ENCODE measurements around the gene SDK2. TPM values are rescaled to one million over a fixed set of nuclear protein-coding genes. Genes with fewer than 3 reads are reported as not detected.

Gene SDK2
- total and polyA plus RNA-seq, 2 experiments from 2014 or later, result 0.74 to 5.1 TPM

GRCh38 chr17:73604476-73604875, 39.8 kb downstream of the SDK2 start (continued):
- TF ChIP-seq ZNF462 (CRISPR knock-in tag; IDR thresholded peaks at IDR 0.05), result no peak

GRCh38 chr17:73603971-73604370, 40.3 kb downstream of the SDK2 start:
- Histone ChIP-seq H3K27me3 (ENCODE audit: insufficient read depth) (no peaks in the 10 kb centered on the region), H3K9me2 (ENCODE audit: insufficient read depth) (no peaks in the 10 kb centered on the region), H3K4me3 (no peak overlapping the region), H3F3A (replicated peaks; ENCODE audit: low read depth) (no peaks in the 10 kb centered on the region), H3K27ac (ENCODE audit: low read depth) (no peak overlapping the region), H3K4me2 (no peak overlapping the region), H3K79me2 (replicated peaks; ENCODE audit: insufficient read depth) (no peaks in the 10 kb centered on the region), H2AFZ (no peak overlapping the region), H4K20me1 (replicated peaks; ENCODE audit: insufficient read depth) (no peaks in the 10 kb centered on the region), H3K4me1 (ENCODE audit: insufficient read depth) (no peaks in the 10 kb centered on the region), H3K36me3 (ENCODE audit: insufficient read depth) (no peaks in the 10 kb centered on the region)
- H3K27me3 Mint-ChIP-seq (ENCODE audit: insufficient read depth, low read depth, poor library complexity), result peaks cover 9% of the 10 kb centered on the region
- H3K4me3 Mint-ChIP-seq, result no peak overlapping the region
- H3K9me3 Mint-ChIP-seq, result no peaks in the 10 kb centered on the region; the same call in 2 of the 3 replicates
- ATAC-seq (no peak), DNase-seq (ENCODE audit: low spot score) (no peak)
- no peaks in the 10 kb centered on the region; the same call in 2 of the 3 replicates for H3K36me3 Mint-ChIP-seq (ENCODE audit: low read depth)
- no peak overlapping the region for H3K27ac Mint-ChIP-seq
- peaks cover under 1% of the 10 kb centered on the region; the same call in 1 of the 3 replicates for H3K4me1 Mint-ChIP-seq
- no peak for TF ChIP-seq STAT1 (IDR thresholded peaks at IDR 0.05; ENCODE audit: unreplicated experiment)
- no peak for TF ChIP-seq REST (IDR thresholded peaks at IDR 0.05; ENCODE audit: unreplicated experiment)
- no peak for TF ChIP-seq POLR2AphosphoS5 (IDR thresholded peaks at IDR 0.05; ENCODE audit: low read depth)
- TF ChIP-seq CTCF (conservative IDR thresholded peaks at IDR 0.05; ENCODE audit: low read depth in 2 of 2), result no peak
- no peak for TF ChIP-seq EZH2phosphoT487 (IDR thresholded peaks at IDR 0.05; ENCODE audit: unreplicated experiment)
- no peak for TF ChIP-seq ETS1 (IDR thresholded peaks at IDR 0.05)
- no peak for TF ChIP-seq ZNF331 (CRISPR knock-in tag; IDR thresholded peaks at IDR 0.05; ENCODE audit: low read depth)
